PC-3 (cell line): ENCODE results near the gene C2CD3. TPM values are rescaled to one million over a fixed set of nuclear protein-coding genes. Genes with fewer than 3 reads are reported as not detected.
A peak's percentile ranks its signal among the peaks of the same experiment; 100 is the strongest.

ENCODE experiments used
- ATAC-seq: fragments of 200-7000 bp; cut with Tn5 transposase; 2 replicates; pipeline ENCODE4 v1.9.1; 2020; ENCODE audit warnings: mild to moderate bottlenecking, moderate library complexity
- BruUV-seq: library from RNA; stranded (reverse); fragments of 400-500 nt; replicated peaks from 2 replicates; lab custom pipeline; 2021; lab: Mats Ljungman, UMichigan
- CTCF ChIA-PET: fragments of 300-600 bp; sonication (Branson Sonifier 250); formaldehyde crosslinking; loops from one replicate; lab custom pipeline; 2022; ENCODE audit warnings: antibody characterized with exemption; lab: Charles Lee
- POLR2A ChIA-PET: fragments of 300-600 bp; sonication (Branson Sonifier 250); formaldehyde crosslinking; loops from one replicate; lab custom pipeline; 2022; ENCODE audit warnings: antibody characterized with exemption; ENCODE audit not compliant: unreplicated experiment; lab: Charles Lee
- DNase-seq: peaks from one replicate; pipeline ENCODE4 v3.0.0-alpha.2; 2015
- H2AFZ ChIP-seq: fragments of 300-600 bp; sonication (generic); 2 replicates; pipeline ENCODE4 v1.6.0; 2016; ENCODE audit warnings: antibody characterized with exemption, low read length
- H3F3A ChIP-seq: fragments of 300-600 bp; sonication (generic); one replicate; pipeline ENCODE4 v1.6.0; 2017; ENCODE audit warnings: antibody characterized with exemption, low read length, control low read depth, mild to moderate bottlenecking; ENCODE audit not compliant: unreplicated experiment
- H3K27ac ChIP-seq: fragments of 300-600 bp; sonication (generic); 2 replicates; pipeline ENCODE4 v1.5.1; 2016; ENCODE audit warnings: mild to moderate bottlenecking, low read length
- H3K27me3 ChIP-seq: fragments of 300-600 bp; sonication (generic); 2 replicates; pipeline ENCODE4 v1.6.1; 2016; ENCODE audit warnings: low read length, mixed read lengths
- H3K36me3 ChIP-seq: fragments of 300-600 bp; sonication (generic); 2 replicates; pipeline ENCODE4 v1.6.1; 2016; ENCODE audit warnings: low read depth, mixed run types, low read length, mixed read lengths
- H3K4me1 ChIP-seq: fragments of 300-600 bp; sonication (generic); 2 replicates; pipeline ENCODE4 v1.5.1; 2016; ENCODE audit warnings: low read length; ENCODE audit not compliant: insufficient read depth
- H3K4me2 ChIP-seq: fragments of 300-600 bp; sonication (generic); 2 replicates; pipeline ENCODE4 v1.6.0; 2016; ENCODE audit warnings: low read length
- H3K4me3 ChIP-seq: fragments of 300-600 bp; sonication (generic); 2 replicates; pipeline ENCODE4 v1.5.1; 2016; ENCODE audit warnings: mild to moderate bottlenecking, low read length, mixed read lengths
- H3K79me2 ChIP-seq: fragments of 300-600 bp; sonication (generic); 2 replicates; pipeline ENCODE4 v1.6.1; 2017; ENCODE audit warnings: low read length, mixed read lengths
- H3K9ac ChIP-seq: fragments of 300-600 bp; sonication (generic); 2 replicates; pipeline ENCODE4 v1.6.0; 2016; ENCODE audit warnings: mild to moderate bottlenecking, low read length
- H3K9me2 ChIP-seq: fragments of 300-600 bp; sonication (generic); replicated peaks from 2 replicates; pipeline ENCODE4 v1.6.1; 2016; ENCODE audit warnings: mixed run types, low read length, mixed read lengths
- H3K9me3 ChIP-seq: fragments of 300-600 bp; sonication (generic); 2 replicates; pipeline ENCODE4 v1.6.1; 2016; ENCODE audit warnings: low read length, mixed read lengths
- H4K20me1 ChIP-seq: fragments of 300-600 bp; sonication (generic); 2 replicates; pipeline ENCODE4 v1.6.1; 2016; ENCODE audit warnings: low read length, mixed read lengths
- EZH2 ChIP-seq: fragments of 300-600 bp; sonication (generic); IDR thresholded peaks from one replicate; pipeline ENCODE4 v1.6.1; 2017; ENCODE audit warnings: antibody characterized with exemption, mild to moderate bottlenecking, low read length; ENCODE audit not compliant: unreplicated experiment
- EZH2phosphoT487 ChIP-seq: fragments of 300-600 bp; sonication (generic); IDR thresholded peaks from 2 replicates; pipeline ENCODE4 v1.6.1; 2018; ENCODE audit warnings: mild to moderate bottlenecking, antibody characterized with exemption, low read length, borderline replicate concordance
- intact Hi-C: fragments of 100-400 bp; cut with micrococcal nuclease; formaldehyde crosslinking; loops from 2 replicates; pipeline ENCODE4 v1.9.0; 2023
- total RNA-seq: library from RNA; depleted of rRNA; stranded (reverse); fragments of >200 nt; gene quantifications from 2 replicates; pipeline ENCODE4 v1.2.3, GENCODE V29; 2014
- TF ChIP-seq, protein P1 (sequence below): fragments of 300-600 bp; sonication (generic); conservative IDR thresholded peaks from 2 replicates; pipeline ENCODE4 v1.5.1; 2017; ENCODE audit warnings: antibody characterized with exemption, low read depth, mild to moderate bottlenecking, low read length

The C2CD3 gene
- total RNA-seq, 1 experiment from 2014 or later = 27.3 TPM

DNA sequence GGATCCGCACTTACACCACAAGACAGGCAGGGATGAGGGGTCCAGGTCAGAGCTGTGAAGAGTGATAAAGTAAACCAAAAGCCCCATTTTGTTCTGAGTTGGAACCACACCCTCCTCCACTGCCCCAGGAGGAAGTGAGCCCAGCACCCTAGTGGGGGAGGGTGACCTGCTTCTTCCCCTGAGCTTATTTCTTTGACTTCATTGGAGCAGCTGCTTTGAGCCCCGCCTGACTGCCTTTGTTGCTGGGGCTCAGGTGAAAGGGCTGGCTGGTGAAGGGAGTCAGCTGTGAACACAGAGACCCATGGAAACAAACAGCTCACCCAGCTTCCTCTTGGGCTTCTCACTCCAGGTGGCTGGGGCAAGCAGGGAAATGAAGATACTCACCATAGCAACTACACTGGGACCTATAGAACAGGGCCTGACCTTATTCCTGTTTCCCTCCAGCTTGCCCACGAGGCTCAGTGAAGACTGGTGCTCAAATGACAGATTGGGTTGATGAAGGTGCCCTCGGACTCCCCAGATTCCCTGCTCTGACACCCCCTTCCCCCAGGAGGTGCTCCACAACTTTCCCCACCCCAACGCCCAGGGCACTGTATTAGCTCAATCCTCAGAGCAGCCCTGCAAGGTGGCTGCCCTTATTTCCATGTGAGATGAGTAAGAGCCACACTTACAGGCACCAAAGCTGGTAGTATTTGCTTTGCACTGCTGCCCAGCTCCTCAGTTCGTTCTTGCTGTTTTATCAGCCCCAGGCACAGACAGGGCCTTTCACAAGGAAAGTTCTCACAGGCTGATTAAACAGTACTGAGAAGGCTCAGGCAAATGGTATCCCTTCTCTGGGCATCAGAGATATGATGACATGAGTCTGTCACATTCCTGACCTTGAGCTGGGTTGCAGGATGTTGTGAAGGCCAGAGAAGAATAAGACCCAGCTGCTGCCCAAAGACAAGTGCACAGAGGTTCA, 190.5 kb downstream of the C2CD3 start:
- Histone ChIP-seq H3K4me2 (peak overlapping the region; percentile 12; the same call in 1 of the 2 replicates), H3K27me3 (no peaks in the 10 kb centered on the region), H3K9me3 (no peaks in the 10 kb centered on the region), H3K79me2 (peaks cover 8% of the 10 kb centered on the region; the same call in 1 of the 2 replicates), H3F3A (no peaks in the 10 kb centered on the region), H3K4me1 (peaks cover 28% of the 10 kb centered on the region), H3K4me3 (no peak overlapping the region), H3K27ac (no peak overlapping the region), H3K9me2 (no peaks in the 10 kb centered on the region), H3K36me3 (peaks cover 17% of the 10 kb centered on the region), H4K20me1 (no peaks in the 10 kb centered on the region), H2AFZ (no peak overlapping the region), H3K9ac (no peak overlapping the region)
- peak; percentile 8 for DNase-seq
- BruUV-seq = no TSS peak
- no peak for ATAC-seq
- no peak for TF ChIP-seq EZH2phosphoT487
- intact Hi-C loops = loop anchor here (10.0 kb wide), 1 partner anchor 195 kb away; the partner anchor contains the start of genes C2CD3 and PPME1
- ChIA-PET POLR2A (interaction anchor here (0.5 to 0.6 kb wide), 2 partner anchors 35 to 86 kb away, joined by 8 to 17 read pairs; no protein-coding TSS in a partner anchor), CTCF (no interaction called here)

DNA sequence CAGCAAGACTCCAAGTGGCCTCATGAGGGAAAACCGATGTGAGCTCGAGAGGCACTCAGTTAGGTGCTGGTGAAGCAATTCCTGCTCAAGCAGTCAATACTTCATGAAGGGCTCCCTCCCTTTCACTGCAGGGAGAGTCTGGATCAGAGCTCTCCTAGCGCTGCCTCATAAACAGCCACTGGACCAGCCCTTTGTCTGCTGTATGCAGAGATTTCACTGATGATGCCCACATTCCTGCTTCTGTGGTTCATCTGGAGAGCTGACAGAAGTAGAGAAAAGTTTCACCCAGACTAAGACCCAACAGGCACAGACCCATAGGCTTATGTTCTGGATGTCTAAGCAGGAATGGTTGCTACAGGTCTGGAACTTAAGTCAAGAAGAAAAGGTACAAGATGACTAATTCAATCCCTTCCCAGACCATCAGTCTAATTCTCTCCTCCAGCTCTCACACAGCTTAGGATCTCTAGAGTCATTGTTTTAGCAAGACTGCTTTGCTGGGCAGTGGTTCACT, 192.2 kb downstream of the C2CD3 start:
- BruUV-seq = no TSS peak
- ATAC-seq = no peak
- POLR2A ChIA-PET = no interaction called here
- DNase-seq = no peak
- Histone ChIP-seq H3K9me2 (no peaks in the 10 kb centered on the region), H3K79me2 (peaks cover 8% of the 10 kb centered on the region; the same call in 1 of the 2 replicates), H3K27ac (no peak overlapping the region), H3F3A (no peaks in the 10 kb centered on the region), H3K4me3 (no peak overlapping the region), H2AFZ (no peak overlapping the region), H3K9me3 (no peaks in the 10 kb centered on the region), H3K4me1 (peaks cover 34% of the 10 kb centered on the region), H3K9ac (no peak overlapping the region), H3K27me3 (no peaks in the 10 kb centered on the region), H3K4me2 (no peak overlapping the region), H3K36me3 (peaks cover 17% of the 10 kb centered on the region), H4K20me1 (no peaks in the 10 kb centered on the region)
- CTCF ChIA-PET = no interaction called here
- intact Hi-C loops = no loop called here
- TF ChIP-seq, protein P1, sequence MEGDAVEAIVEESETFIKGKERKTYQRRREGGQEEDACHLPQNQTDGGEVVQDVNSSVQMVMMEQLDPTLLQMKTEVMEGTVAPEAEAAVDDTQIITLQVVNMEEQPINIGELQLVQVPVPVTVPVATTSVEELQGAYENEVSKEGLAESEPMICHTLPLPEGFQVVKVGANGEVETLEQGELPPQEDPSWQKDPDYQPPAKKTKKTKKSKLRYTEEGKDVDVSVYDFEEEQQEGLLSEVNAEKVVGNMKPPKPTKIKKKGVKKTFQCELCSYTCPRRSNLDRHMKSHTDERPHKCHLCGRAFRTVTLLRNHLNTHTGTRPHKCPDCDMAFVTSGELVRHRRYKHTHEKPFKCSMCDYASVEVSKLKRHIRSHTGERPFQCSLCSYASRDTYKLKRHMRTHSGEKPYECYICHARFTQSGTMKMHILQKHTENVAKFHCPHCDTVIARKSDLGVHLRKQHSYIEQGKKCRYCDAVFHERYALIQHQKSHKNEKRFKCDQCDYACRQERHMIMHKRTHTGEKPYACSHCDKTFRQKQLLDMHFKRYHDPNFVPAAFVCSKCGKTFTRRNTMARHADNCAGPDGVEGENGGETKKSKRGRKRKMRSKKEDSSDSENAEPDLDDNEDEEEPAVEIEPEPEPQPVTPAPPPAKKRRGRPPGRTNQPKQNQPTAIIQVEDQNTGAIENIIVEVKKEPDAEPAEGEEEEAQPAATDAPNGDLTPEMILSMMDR = no peak
- TF ChIP-seq EZH2phosphoT487 (no peak), EZH2 (no peak)

DNA sequence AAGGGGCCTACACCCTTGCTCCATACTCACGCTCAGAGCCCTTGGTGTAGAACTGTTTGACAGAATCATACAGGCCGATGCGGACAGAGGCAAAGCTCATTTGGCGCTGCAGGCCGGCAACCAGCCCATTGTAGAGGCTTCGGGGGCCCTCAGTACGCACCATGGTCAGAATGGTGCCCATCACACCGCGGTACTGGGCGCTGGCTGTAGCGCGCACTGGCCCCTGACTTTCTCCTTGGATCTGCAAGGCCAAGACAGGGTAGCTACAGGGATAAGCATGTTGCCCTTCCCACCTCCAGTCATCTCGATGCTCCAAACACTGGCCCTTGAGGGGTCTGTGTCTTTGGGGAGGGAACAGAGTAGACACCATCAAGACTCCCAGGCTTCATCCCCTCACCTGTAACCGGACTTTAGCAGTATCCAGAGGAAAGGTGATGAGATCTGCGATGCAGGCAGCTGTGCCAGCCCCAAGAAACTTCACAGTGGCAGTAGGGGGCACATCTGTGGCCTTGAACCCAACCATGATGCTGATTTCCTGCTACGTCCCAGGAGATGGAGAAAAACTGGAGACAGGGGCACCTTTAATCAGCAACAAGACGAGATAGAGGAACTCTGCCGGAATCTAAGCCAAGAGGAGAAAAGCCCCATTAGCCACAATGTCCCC, 192.8 kb downstream of the C2CD3 start:
- ChIA-PET POLR2A (no interaction called here), CTCF (no interaction called here)
- H3K4me2 ChIP-seq = no peak overlapping the region
- no peak overlapping the region for H3K27ac ChIP-seq
- BruUV-seq = no TSS peak
- H2AFZ ChIP-seq = no peak overlapping the region
- no peaks in the 10 kb centered on the region for H4K20me1 ChIP-seq
- H3K36me3 ChIP-seq = peaks cover 17% of the 10 kb centered on the region
- peaks cover 8% of the 10 kb centered on the region; the same call in 1 of the 2 replicates for H3K79me2 ChIP-seq
- H3K9me2 ChIP-seq = no peaks in the 10 kb centered on the region
- H3K4me3 ChIP-seq = no peak overlapping the region
- intact Hi-C loops = no loop called here
- no peaks in the 10 kb centered on the region for H3F3A ChIP-seq
- peaks cover 30% of the 10 kb centered on the region for H3K4me1 ChIP-seq
- H3K27me3 ChIP-seq = no peaks in the 10 kb centered on the region
- no peaks in the 10 kb centered on the region for H3K9me3 ChIP-seq
- no peak overlapping the region for H3K9ac ChIP-seq
- no peak for ATAC-seq
- DNase-seq = no peak
- TF ChIP-seq EZH2phosphoT487 (no peak), EZH2 (no peak)
- TF ChIP-seq, protein P1 = no peak
